GM21515 (cell line): ENCODE results near the gene FAM118A.
"Not testable (repeated sequence)": the region's sequence is repeated elsewhere in the genome, so short reads cannot be mapped to it uniquely, and the experiment has no call there.

ENCODE experiments used
- ATAC-seq: cut with Tn5 transposase; IDR thresholded peaks from one replicate; pipeline ENCODE4 v1.9.1; 2021; ENCODE audit not compliant: unreplicated experiment

The FAM118A gene

GRCh38 chr22:45281010-45281409 is 28.7 kb upstream of the FAM118A start:
- no peak for ATAC-seq

- ATAC-seq = no peak
Observed at GRCh38 chr22:45284705-45285262, 24.9 kb upstream of the FAM118A start, which contains the start of gene UPK3A. Gene UPK3A, plus strand, starts transcription at chr22:45284949. Its CDS starts 65 bp downstream, at chr22:45285014.

- ATAC-seq = no peak
Observed at GRCh38 chr22:45285263-45286058, 24.3 kb upstream of the FAM118A start.

GRCh38 chr22:45286854-45287551 is 22.7 kb upstream of the FAM118A start:
- no peak for ATAC-seq

- no peak for ATAC-seq
Observed at GRCh38 chr22:45290410-45290936, 19.3 kb upstream of the FAM118A start.

GRCh38 chr22:45291061-45291930 is 18.4 kb upstream of the FAM118A start:
- ATAC-seq = no peak

GRCh38 chr22:45291931-45292290 is 17.8 kb upstream of the FAM118A start:
- no peak for ATAC-seq

- no peak for ATAC-seq
Observed at GRCh38 chr22:45292731-45293442, 16.8 kb upstream of the FAM118A start.

- ATAC-seq = no peak
Observed at GRCh38 chr22:45294030-45294429, 15.7 kb upstream of the FAM118A start.

GRCh38 chr22:45295004-45295403 is 14.7 kb upstream of the FAM118A start:
- ATAC-seq = not testable (repeated sequence)

- no peak for ATAC-seq
Observed at GRCh38 chr22:45295492-45295891, 14.2 kb upstream of the FAM118A start.

- no peak for ATAC-seq
Observed at GRCh38 chr22:45296628-45297297, 13.0 kb upstream of the FAM118A start.

- no peak for ATAC-seq
Observed at GRCh38 chr22:45298934-45299505, 10.7 kb upstream of the FAM118A start.

- ATAC-seq = no peak
Observed at GRCh38 chr22:45302751-45303150, 7.0 kb upstream of the FAM118A start.

GRCh38 chr22:45303181-45303580 is 6.6 kb upstream of the FAM118A start:
- no peak for ATAC-seq

GRCh38 chr22:45304971-45305370 is 4.8 kb upstream of the FAM118A start:
- ATAC-seq = no peak

GRCh38 chr22:45305456-45306075 is 4.2 kb upstream of the FAM118A start:
- ATAC-seq = no peak

GRCh38 chr22:45306139-45306538 is 3.6 kb upstream of the FAM118A start:
- no peak for ATAC-seq
